Neural progenitor cell (in vitro differentiated cells): ENCODE measurements around the gene NFKBIE. TPM values are rescaled to one million over a fixed set of nuclear protein-coding genes. Genes with fewer than 3 reads are reported as not detected.

ENCODE experiments used
- DNase-seq: peaks from one replicate; pipeline ENCODE4 v3.0.0-alpha.2; 2016; ENCODE audit warnings: low spot score
- H2AFZ ChIP-seq: fragments of 200-600 bp; sonication (generic); replicated peaks from 2 replicates; pipeline ENCODE4 v1.6.1; 2016; ENCODE audit warnings: antibody characterized with exemption
- H3F3A ChIP-seq: fragments of 200-600 bp; sonication (generic); 2 replicates; pipeline ENCODE4 v1.6.1; 2016; ENCODE audit warnings: antibody characterized with exemption, low read depth
- H3K27ac ChIP-seq: fragments of 200-600 bp; sonication (generic); 2 replicates; pipeline ENCODE4 v1.5.1; 2016; ENCODE audit warnings: mild to moderate bottlenecking
- H3K27me3 ChIP-seq: fragments of 200-600 bp; sonication (generic); 2 replicates; pipeline ENCODE4 v1.6.1; 2016; ENCODE audit warnings: mild to moderate bottlenecking, moderate library complexity
- H3K36me3 ChIP-seq: fragments of 200-600 bp; sonication (generic); 2 replicates; pipeline ENCODE4 v1.5.1; 2016
- H3K4me1 ChIP-seq: fragments of 200-600 bp; sonication (generic); 2 replicates; pipeline ENCODE4 v1.6.1; 2016; ENCODE audit warnings: mixed run types
- H3K4me2 ChIP-seq: fragments of 200-600 bp; sonication (generic); 2 replicates; pipeline ENCODE4 v1.6.1; 2016
- H3K4me3 ChIP-seq: fragments of 200-600 bp; sonication (generic); 2 replicates; pipeline ENCODE4 v1.5.1; 2016
- H3K79me2 ChIP-seq: fragments of 200-600 bp; sonication (generic); 2 replicates; pipeline ENCODE4 v1.6.1; 2016; ENCODE audit warnings: low read depth
- H3K9ac ChIP-seq: fragments of 200-600 bp; sonication (generic); 2 replicates; pipeline ENCODE4 v1.6.1; 2016
- H3K9me3 ChIP-seq: fragments of 200-600 bp; sonication (generic); 2 replicates; pipeline ENCODE4 v1.5.1; 2016; ENCODE audit warnings: low read depth
- H4K20me1 ChIP-seq: fragments of 200-600 bp; sonication (generic); 2 replicates; pipeline ENCODE4 v1.6.1; 2016; ENCODE audit warnings: low read depth
- H3K27ac Mint-ChIP-seq: 3 replicates; pipeline ENCODE4 v1.8.0; 2021; ENCODE audit warnings: mixed read lengths
- H3K27me3 Mint-ChIP-seq: 2 replicates; pipeline ENCODE4 v1.8.0; 2022; ENCODE audit warnings: low read depth, mild to moderate bottlenecking, inconsistent platforms, moderate library complexity, mixed read lengths; ENCODE audit not compliant: insufficient read depth
- H3K36me3 Mint-ChIP-seq: 3 replicates; pipeline ENCODE4 v1.8.0; 2021; ENCODE audit warnings: mixed read lengths
- H3K4me1 Mint-ChIP-seq: 3 replicates; pipeline ENCODE4 v1.8.0; 2021; ENCODE audit warnings: mixed read lengths
- H3K4me3 Mint-ChIP-seq: 3 replicates; pipeline ENCODE4 v1.8.0; 2021; ENCODE audit warnings: mild to moderate bottlenecking, moderate library complexity, mixed read lengths
- H3K9me3 Mint-ChIP-seq: 3 replicates; pipeline ENCODE4 v1.8.0; 2020; ENCODE audit warnings: mixed read lengths
- CTCF ChIP-seq: fragments of 200-600 bp; sonication (generic); IDR thresholded peaks from 2 replicates; pipeline ENCODE4 v1.5.1; 2017; ENCODE audit warnings: antibody characterized with exemption, mild to moderate bottlenecking
- EZH2 ChIP-seq: fragments of 200-600 bp; sonication (generic); IDR thresholded peaks from 2 replicates; pipeline ENCODE4 v1.6.1; 2017; ENCODE audit warnings: antibody characterized with exemption, mild to moderate bottlenecking, moderate library complexity
- EZH2phosphoT487 ChIP-seq: fragments of 200-600 bp; sonication (generic); IDR thresholded peaks from 2 replicates; pipeline ENCODE4 v1.6.1; 2017; ENCODE audit warnings: antibody characterized with exemption
- total RNA-seq: library from RNA; depleted of rRNA; stranded (reverse); fragments of >200 nt; gene quantifications from 2 replicates; pipeline ENCODE4 v1.2.3, GENCODE V29; 2015; ENCODE audit warnings: low replicate concordance

NFKBIE gene
- total RNA-seq, 1 donor from 2014 or later, result 5.1 TPM

GRCh38 chr6:44224029-44224964 is 41.1 kb downstream of the NFKBIE start:
- no peak for DNase-seq
- peak overlapping the region; percentile 57 for H3K4me3 ChIP-seq
- Mint-ChIP-seq H3K9me3 (no peaks in the 10 kb centered on the region), H3K4me3 (peak overlapping the region; percentile 92), H3K36me3 (peaks cover 3% of the 10 kb centered on the region), H3K27me3 (no peaks in the 10 kb centered on the region), H3K4me1 (peaks cover 55% of the 10 kb centered on the region), H3K27ac (peak overlapping the region; percentile 34)
- peaks cover 53% of the 10 kb centered on the region for H3K4me1 ChIP-seq
- no peak overlapping the region for H3K27ac ChIP-seq
- no peaks in the 10 kb centered on the region for H3K27me3 ChIP-seq
- H3K4me2 ChIP-seq, result peak overlapping the region; percentile 86
- H2AFZ ChIP-seq, result no peak overlapping the region
- H3K79me2 ChIP-seq, result peaks cover 31% of the 10 kb centered on the region
- H3K9me3 ChIP-seq, result no peaks in the 10 kb centered on the region
- H4K20me1 ChIP-seq, result peaks cover 41% of the 10 kb centered on the region
- TF ChIP-seq CTCF (no peak), EZH2 (no peak), EZH2phosphoT487 (no peak)
- no peak overlapping the region for H3K9ac ChIP-seq
- peaks cover 49% of the 10 kb centered on the region for H3F3A ChIP-seq
- no peaks in the 10 kb centered on the region for H3K36me3 ChIP-seq

- peak within 1 kb of the TSS; percentile 92 for H3K4me3 Mint-ChIP-seq
- H3K27me3 Mint-ChIP-seq, result peaks cover 4% of the 10 kb centered on the region
- H3K79me2 ChIP-seq, result peaks cover 31% of the 10 kb centered on the region
- H3K27ac ChIP-seq, result no peak within 1 kb of the TSS
- H3K9me3 Mint-ChIP-seq, result no peaks in the 10 kb centered on the region
- H3K4me1 ChIP-seq, result peaks cover 56% of the 10 kb centered on the region
- H2AFZ ChIP-seq, result peak within 1 kb of the TSS; percentile 64
- peak within 1 kb of the TSS; percentile 34 for H3K27ac Mint-ChIP-seq
- peak within 1 kb of the TSS; percentile 86 for H3K4me2 ChIP-seq
- DNase-seq, result peak; percentile 89
- TF ChIP-seq CTCF (peak; percentile 47), EZH2phosphoT487 (no peak)
- H3K27me3 ChIP-seq, result peaks cover 3% of the 10 kb centered on the region
- peaks cover 41% of the 10 kb centered on the region for H4K20me1 ChIP-seq
- peaks cover 3% of the 10 kb centered on the region for H3K36me3 Mint-ChIP-seq
- peaks cover 57% of the 10 kb centered on the region for H3F3A ChIP-seq
- H3K4me3 ChIP-seq, result peak within 1 kb of the TSS; percentile 57
- peaks cover 59% of the 10 kb centered on the region for H3K4me1 Mint-ChIP-seq
- no peaks in the 10 kb centered on the region for H3K36me3 ChIP-seq
- H3K9ac ChIP-seq, result no peak within 1 kb of the TSS
- H3K9me3 ChIP-seq, result no peaks in the 10 kb centered on the region
These were observed 41.9 kb downstream of the NFKBIE start, which contains the start of gene SLC29A1 for GRCh38 chr6:44223319-44224028. Gene SLC29A1 (plus strand): TSS chr6:44223595. CDS start chr6:44227314, 3,719 bp downstream.

- peaks cover 6% of the 10 kb centered on the region for H3K27me3 Mint-ChIP-seq
- DNase-seq, result peak; percentile 65
- H3K27ac Mint-ChIP-seq, result peak overlapping the region; percentile 29
- TF ChIP-seq EZH2phosphoT487 (no peak), EZH2 (no peak), CTCF (no peak)
- Histone ChIP-seq H2AFZ (peak overlapping the region; percentile 64), H3K36me3 (no peaks in the 10 kb centered on the region), H3K27ac (no peak overlapping the region), H3K4me3 (peak overlapping the region; percentile 57), H3F3A (peaks cover 64% of the 10 kb centered on the region), H4K20me1 (peaks cover 39% of the 10 kb centered on the region), H3K4me1 (peaks cover 63% of the 10 kb centered on the region), H3K4me2 (peak overlapping the region; percentile 86), H3K9ac (no peak overlapping the region), H3K27me3 (peaks cover 10% of the 10 kb centered on the region), H3K79me2 (peaks cover 30% of the 10 kb centered on the region), H3K9me3 (no peaks in the 10 kb centered on the region)
- no peaks in the 10 kb centered on the region for H3K9me3 Mint-ChIP-seq
- H3K36me3 Mint-ChIP-seq, result peaks cover 3% of the 10 kb centered on the region
- H3K4me3 Mint-ChIP-seq, result peak overlapping the region; percentile 85
- peaks cover 65% of the 10 kb centered on the region for H3K4me1 Mint-ChIP-seq
These were observed 42.6 kb downstream of the NFKBIE start for GRCh38 chr6:44222486-44223318.
